CD8-positive, alpha-beta memory T cell (primary cell): ENCODE measurements around the gene AJAP1. TPM values are rescaled to one million over a fixed set of nuclear protein-coding genes. Genes with fewer than 3 reads are reported as not detected.

Experiments
- CTCF ChIA-PET: fragments of 350-600 bp; sonication (Branson Sonifier 250); formaldehyde crosslinking; loops from one replicate; lab custom pipeline; 2021; ENCODE audit warnings: antibody characterized with exemption; lab: Charles Lee
- POLR2A ChIA-PET: fragments of 350-600 bp; sonication (Branson Sonifier 250); formaldehyde crosslinking; loops from one replicate; lab custom pipeline; 2021; ENCODE audit warnings: antibody characterized with exemption; lab: Charles Lee
- DNase-seq, 5 donors: peaks; one replicate each; pipeline versions ENCODE4 v3.0.0 to v3.0.0-alpha.2; 2020 to 2022; ENCODE audit warnings: mixed read lengths in 1 of 5
- H3K27ac ChIP-seq: one replicate; pipeline ENCODE4 v1.7.0; 2013; ENCODE audit warnings: low read depth, mild to moderate bottlenecking, low read length, moderate library complexity
- H3K27me3 ChIP-seq: 2 replicates; pipeline ENCODE4 v1.7.0; 2013; ENCODE audit warnings: low read length, mild to moderate bottlenecking; ENCODE audit not compliant: insufficient read depth, poor library complexity, severe bottlenecking
- H3K36me3 ChIP-seq: 2 replicates; pipeline ENCODE4 v1.7.0; 2013; ENCODE audit warnings: mild to moderate bottlenecking, low read length, moderate library complexity; ENCODE audit not compliant: insufficient read depth
- H3K4me1 ChIP-seq: 2 replicates; pipeline ENCODE4 v1.7.0; 2013; ENCODE audit warnings: mild to moderate bottlenecking, low read length, moderate library complexity; ENCODE audit not compliant: insufficient read depth
- H3K4me3 ChIP-seq: 2 replicates; pipeline ENCODE4 v1.7.0; 2013; ENCODE audit warnings: mild to moderate bottlenecking, low read length
- H3K9me3 ChIP-seq: 2 replicates; pipeline ENCODE4 v1.7.0; 2013; ENCODE audit warnings: mild to moderate bottlenecking, low read length
- H3K27ac Mint-ChIP-seq, 8 donors: one replicate each; pipeline ENCODE4 v1.8.0; 2020 to 2021; ENCODE audit warnings: mixed read lengths in 8 of 8, mild to moderate bottlenecking in 6 of 8, inconsistent platforms in 3 of 8, moderate library complexity in 3 of 8
- H3K27me3 Mint-ChIP-seq, 2 donors: one replicate each; pipeline ENCODE4 v1.8.0; 2020 to 2021; ENCODE audit warnings: mixed read lengths in 2 of 2, mild to moderate bottlenecking in 1 of 2, moderate library complexity in 1 of 2
- H3K36me3 Mint-ChIP-seq, 3 donors: one replicate each; pipeline ENCODE4 v1.8.0; 2020 to 2021; ENCODE audit warnings: mixed read lengths in 3 of 3, inconsistent platforms in 1 of 3, mild to moderate bottlenecking in 1 of 3
- H3K4me1 Mint-ChIP-seq, 3 donors: one replicate each; pipeline ENCODE4 v1.8.0; 2020 to 2021; ENCODE audit warnings: mixed read lengths in 3 of 3, inconsistent platforms in 1 of 3, mild to moderate bottlenecking in 1 of 3
- H3K4me3 Mint-ChIP-seq, 7 donors: one replicate each; pipeline ENCODE4 v1.8.0; 2020 to 2021; ENCODE audit warnings: mixed read lengths in 7 of 7, mild to moderate bottlenecking in 6 of 7, moderate library complexity in 4 of 7, inconsistent platforms in 2 of 7
- H3K9me3 Mint-ChIP-seq, 5 donors: one replicate each; pipeline ENCODE4 v1.8.0; 2020 to 2022; ENCODE audit warnings: mixed read lengths in 5 of 5, mild to moderate bottlenecking in 3 of 5, moderate library complexity in 2 of 5, inconsistent platforms in 1 of 5
- polyA plus RNA-seq: library from polyadenylated mRNA; unstranded; fragments of 300-500 nt; fragmentation: Illumina TruSeq; gene quantifications from one replicate; pipeline ENCODE4 v1.2.3, GENCODE V29; 2021
- total RNA-seq, 2 experiments: library from RNA; stranded (reverse); gene quantifications; one replicate each; pipeline ENCODE4 v1.2.3, GENCODE V29; 2021

The AJAP1 gene
- total and polyA plus RNA-seq, 3 experiments from 2014 or later: not detected

DNA sequence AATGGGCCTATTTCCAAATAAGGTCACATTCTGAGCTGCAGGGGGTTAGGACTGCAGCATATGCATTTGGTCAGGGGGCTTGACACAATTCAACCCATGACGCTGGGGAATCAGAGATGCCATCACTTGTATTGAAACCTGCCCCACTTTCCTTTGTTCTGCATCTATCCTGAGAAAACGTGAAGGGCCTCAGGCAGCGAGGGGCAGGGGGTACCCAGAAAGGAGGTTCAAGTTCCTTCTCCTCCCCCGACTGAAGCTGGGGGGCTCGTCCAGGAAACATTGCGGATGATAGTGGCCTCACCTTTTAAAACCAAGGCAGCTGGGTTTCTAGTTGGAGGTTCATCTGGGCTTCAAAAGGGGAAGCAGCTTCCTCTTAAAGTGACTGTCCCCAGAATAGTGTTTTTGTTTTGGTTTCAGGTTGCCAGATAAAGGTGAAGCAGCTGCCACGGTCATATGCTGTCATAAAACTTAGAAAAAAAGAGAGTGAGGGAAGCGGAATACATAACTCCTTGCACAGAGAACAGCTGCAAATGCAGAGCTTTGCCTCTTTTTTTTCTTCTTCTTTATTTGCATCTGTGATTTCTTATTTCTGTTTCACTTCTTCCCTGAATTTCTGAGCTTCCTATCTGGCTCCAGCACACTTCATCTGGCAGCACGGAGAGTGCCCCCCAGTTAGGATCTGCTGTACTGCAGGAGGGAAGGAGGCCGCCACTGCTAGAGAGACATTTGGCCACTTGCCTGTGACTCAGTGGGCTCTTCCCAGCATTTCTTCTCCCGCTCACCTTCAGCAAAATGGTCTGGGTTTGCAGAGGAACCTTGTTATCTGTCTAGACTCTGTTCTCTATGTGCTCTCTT, 142.0 kb downstream of the AJAP1 start:
- no peaks in the 10 kb centered on the region for H3K4me1 Mint-ChIP-seq
- no peak overlapping the region for H3K4me3 ChIP-seq
- H3K36me3 Mint-ChIP-seq: no peaks in the 10 kb centered on the region
- ChIA-PET CTCF (no interaction called here), POLR2A (no interaction called here)
- H3K36me3 ChIP-seq: no peaks in the 10 kb centered on the region
- no peak overlapping the region for H3K27ac Mint-ChIP-seq
- H3K9me3 ChIP-seq: no peaks in the 10 kb centered on the region
- no peaks in the 10 kb centered on the region for H3K27me3 ChIP-seq
- H3K4me3 Mint-ChIP-seq: no peak overlapping the region
- no peaks in the 10 kb centered on the region for H3K4me1 ChIP-seq
- H3K27ac ChIP-seq: no peak overlapping the region
- DNase-seq: no peak
- peaks cover 0 to 2% (median 0%) of the 10 kb centered on the region in 5 donors for H3K9me3 Mint-ChIP-seq
- peaks cover 7 to 10% of the 10 kb centered on the region in 2 donors for H3K27me3 Mint-ChIP-seq

DNA sequence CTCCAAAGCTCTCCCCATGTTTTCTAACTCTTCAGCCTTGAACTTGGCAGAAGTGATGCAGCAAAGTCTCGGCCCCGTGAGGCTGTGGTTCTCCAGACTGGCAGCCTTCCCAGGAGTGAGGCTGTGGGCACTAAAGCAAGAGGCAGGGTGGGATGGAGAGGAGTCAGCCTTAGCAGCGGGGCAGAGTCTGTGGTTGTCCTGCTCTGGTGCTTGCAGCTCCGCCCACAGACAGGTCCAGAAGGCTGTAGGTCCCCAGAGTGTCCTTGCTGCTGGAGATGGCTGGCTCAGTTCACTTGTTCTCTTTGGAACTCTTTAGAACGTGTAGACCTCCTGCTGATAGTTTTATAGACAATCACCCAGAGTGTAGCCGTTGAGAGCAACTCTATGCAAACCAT, 142.6 kb downstream of the AJAP1 start:
- H3K4me3 Mint-ChIP-seq: no peak overlapping the region
- peaks cover 7 to 10% of the 10 kb centered on the region in 2 donors for H3K27me3 Mint-ChIP-seq
- peaks cover 0 to 2% (median 0%) of the 10 kb centered on the region in 5 donors for H3K9me3 Mint-ChIP-seq
- DNase-seq: no peak
- CTCF ChIA-PET: no interaction called here
- no peaks in the 10 kb centered on the region for H3K4me1 Mint-ChIP-seq
- no peaks in the 10 kb centered on the region for H3K27me3 ChIP-seq
- no peaks in the 10 kb centered on the region for H3K36me3 ChIP-seq
- H3K4me1 ChIP-seq: no peaks in the 10 kb centered on the region
- H3K27ac ChIP-seq: no peak overlapping the region
- H3K27ac Mint-ChIP-seq: peak overlapping the region in 1 of 8 donors; percentile 32
- no peaks in the 10 kb centered on the region for H3K9me3 ChIP-seq
- H3K4me3 ChIP-seq: no peak overlapping the region
- no peaks in the 10 kb centered on the region for H3K36me3 Mint-ChIP-seq
- POLR2A ChIA-PET: no interaction called here

DNA sequence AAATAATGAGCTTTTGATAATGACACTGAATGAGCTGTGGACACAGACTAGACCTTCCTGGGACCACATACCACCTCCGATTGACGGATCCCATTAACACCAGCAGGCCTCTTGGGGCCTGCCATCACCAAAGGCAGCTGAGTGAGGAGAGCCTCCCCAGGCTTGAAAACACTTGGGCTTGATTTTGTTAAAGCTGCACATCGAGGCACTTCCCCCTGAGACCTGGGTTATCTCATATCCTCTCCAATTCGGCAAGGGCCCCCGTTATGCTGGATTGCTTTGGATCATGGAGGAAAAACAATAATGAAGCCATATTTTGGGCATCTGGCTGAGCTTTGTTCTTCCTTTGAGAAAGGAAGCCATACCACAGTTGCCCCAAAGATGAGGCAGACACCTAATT, 143.0 kb downstream of the AJAP1 start:
- no peaks in the 10 kb centered on the region for H3K36me3 Mint-ChIP-seq
- ChIA-PET CTCF (no interaction called here), POLR2A (no interaction called here)
- Histone ChIP-seq H3K36me3 (no peaks in the 10 kb centered on the region), H3K27me3 (no peaks in the 10 kb centered on the region), H3K4me3 (no peak overlapping the region), H3K4me1 (no peaks in the 10 kb centered on the region), H3K27ac (no peak overlapping the region), H3K9me3 (no peaks in the 10 kb centered on the region)
- H3K27me3 Mint-ChIP-seq: peaks cover 7 to 10% of the 10 kb centered on the region in 2 donors
- H3K4me1 Mint-ChIP-seq: no peaks in the 10 kb centered on the region
- no peak overlapping the region for H3K4me3 Mint-ChIP-seq
- H3K27ac Mint-ChIP-seq: peak overlapping the region in 1 of 8 donors; percentile 32
- H3K9me3 Mint-ChIP-seq: peaks cover 0 to 2% (median 0%) of the 10 kb centered on the region in 5 donors
- DNase-seq: no peak

DNA sequence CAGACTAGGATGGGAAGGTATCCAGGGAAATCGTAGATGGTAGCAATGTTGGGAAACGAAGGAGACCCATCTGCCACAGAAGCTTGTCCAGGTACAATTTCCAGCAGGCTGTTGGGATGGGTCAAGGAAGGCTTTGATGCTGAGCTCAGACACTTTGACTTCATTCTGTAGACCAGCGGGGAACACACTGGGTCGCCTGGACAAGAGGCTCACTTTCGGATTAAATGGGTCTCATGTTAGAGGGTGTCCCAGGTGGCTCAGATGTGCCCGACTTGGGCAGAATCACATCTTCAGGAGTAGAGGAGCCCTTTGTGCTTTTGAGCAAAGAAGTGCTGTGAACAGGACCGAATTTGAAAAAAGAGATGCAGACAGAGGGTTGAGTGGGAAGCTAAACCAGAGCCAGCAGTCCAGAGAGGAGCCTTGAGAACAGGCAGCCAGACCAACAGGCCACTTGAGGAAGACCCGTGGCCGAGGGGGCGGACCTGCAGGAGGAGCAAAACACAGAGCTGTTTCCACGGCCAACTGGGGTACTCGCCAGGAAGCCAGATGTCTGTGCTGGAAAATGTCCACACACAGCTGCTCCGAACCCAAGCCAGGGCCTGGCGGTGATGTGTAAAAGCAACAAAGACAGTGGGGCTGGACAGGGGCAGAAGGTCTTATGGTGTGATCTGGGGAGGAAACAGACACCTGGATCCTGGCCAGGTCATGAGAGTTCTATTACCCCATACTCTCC, 146.9 kb downstream of the AJAP1 start:
- Histone ChIP-seq H3K9me3 (no peaks in the 10 kb centered on the region), H3K27me3 (no peaks in the 10 kb centered on the region), H3K4me3 (no peak overlapping the region), H3K27ac (no peak overlapping the region), H3K4me1 (no peaks in the 10 kb centered on the region), H3K36me3 (no peaks in the 10 kb centered on the region)
- ChIA-PET POLR2A (no interaction called here), CTCF (no interaction called here)
- Mint-ChIP-seq H3K27ac (peak overlapping the region in 1 of 8 donors; percentile 37), H3K4me3 (no peak overlapping the region), H3K27me3 (peaks cover 5 to 35% of the 10 kb centered on the region in 2 donors), H3K9me3 (peaks cover 0 to 8% (median 6%) of the 10 kb centered on the region in 5 donors), H3K36me3 (no peaks in the 10 kb centered on the region), H3K4me1 (no peaks in the 10 kb centered on the region)
- DNase-seq: no peak

DNA sequence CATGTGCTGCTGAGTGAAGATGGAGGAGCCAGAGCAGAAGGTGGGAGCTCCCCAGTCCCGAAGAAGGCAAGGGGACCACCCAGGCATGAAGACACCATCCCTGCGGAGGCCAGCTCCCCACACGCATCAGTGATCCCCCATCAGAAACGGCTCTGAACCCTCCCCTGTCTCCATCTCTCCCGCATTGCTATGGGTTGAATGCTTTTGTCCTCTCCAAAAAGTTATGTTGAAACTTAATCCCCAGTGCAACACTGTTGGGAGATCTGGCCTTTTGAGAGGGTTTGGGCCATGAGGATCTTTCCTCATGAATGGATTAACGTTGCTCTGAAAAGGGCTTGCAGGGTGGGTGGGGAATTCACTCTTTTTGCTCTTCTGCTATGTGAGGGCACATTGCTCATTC, 147.6 kb downstream of the AJAP1 start:
- no peaks in the 10 kb centered on the region for H3K36me3 Mint-ChIP-seq
- Histone ChIP-seq H3K27me3 (no peaks in the 10 kb centered on the region), H3K9me3 (no peaks in the 10 kb centered on the region), H3K36me3 (no peaks in the 10 kb centered on the region), H3K4me1 (no peaks in the 10 kb centered on the region), H3K4me3 (no peak overlapping the region), H3K27ac (no peak overlapping the region)
- peaks cover 0 to 9% (median 7%) of the 10 kb centered on the region in 5 donors for H3K9me3 Mint-ChIP-seq
- DNase-seq: no peak
- POLR2A ChIA-PET: no interaction called here
- CTCF ChIA-PET: no interaction called here
- H3K27me3 Mint-ChIP-seq: peaks cover 3 to 37% of the 10 kb centered on the region in 2 donors
- no peak overlapping the region for H3K4me3 Mint-ChIP-seq
- H3K27ac Mint-ChIP-seq: no peak overlapping the region
- H3K4me1 Mint-ChIP-seq: no peaks in the 10 kb centered on the region

DNA sequence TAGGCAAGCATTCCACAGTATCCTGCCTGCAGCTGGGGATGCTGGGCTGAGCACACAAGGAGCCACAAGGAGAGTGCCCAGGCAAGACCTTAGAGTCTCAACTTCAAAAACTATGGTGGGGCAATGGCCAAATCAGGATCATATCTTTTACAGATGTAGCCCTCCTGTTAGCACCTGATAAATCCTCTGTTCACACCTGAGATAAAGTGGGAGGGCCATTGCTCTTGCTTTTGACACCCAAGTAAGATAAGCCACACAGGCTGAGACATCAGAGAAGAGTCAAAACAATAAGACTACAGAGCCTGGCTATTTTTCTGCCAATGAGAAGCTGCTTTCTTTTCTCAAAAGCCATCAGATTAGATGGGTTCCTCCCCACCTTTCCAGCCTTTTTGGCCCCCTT, 148.9 kb downstream of the AJAP1 start:
- no peaks in the 10 kb centered on the region for H3K36me3 ChIP-seq
- no peak for DNase-seq
- H3K4me1 ChIP-seq: no peaks in the 10 kb centered on the region
- H3K36me3 Mint-ChIP-seq: no peaks in the 10 kb centered on the region
- POLR2A ChIA-PET: no interaction called here
- H3K27ac Mint-ChIP-seq: no peak overlapping the region
- no peaks in the 10 kb centered on the region for H3K4me1 Mint-ChIP-seq
- peaks cover 3 to 44% of the 10 kb centered on the region in 2 donors for H3K27me3 Mint-ChIP-seq
- H3K9me3 Mint-ChIP-seq: peaks cover 0 to 10% (median 7%) of the 10 kb centered on the region in 5 donors
- no peak overlapping the region for H3K27ac ChIP-seq
- CTCF ChIA-PET: no interaction called here
- H3K27me3 ChIP-seq: no peaks in the 10 kb centered on the region
- H3K4me3 Mint-ChIP-seq: no peak overlapping the region
- no peak overlapping the region for H3K4me3 ChIP-seq
- no peaks in the 10 kb centered on the region for H3K9me3 ChIP-seq

DNA sequence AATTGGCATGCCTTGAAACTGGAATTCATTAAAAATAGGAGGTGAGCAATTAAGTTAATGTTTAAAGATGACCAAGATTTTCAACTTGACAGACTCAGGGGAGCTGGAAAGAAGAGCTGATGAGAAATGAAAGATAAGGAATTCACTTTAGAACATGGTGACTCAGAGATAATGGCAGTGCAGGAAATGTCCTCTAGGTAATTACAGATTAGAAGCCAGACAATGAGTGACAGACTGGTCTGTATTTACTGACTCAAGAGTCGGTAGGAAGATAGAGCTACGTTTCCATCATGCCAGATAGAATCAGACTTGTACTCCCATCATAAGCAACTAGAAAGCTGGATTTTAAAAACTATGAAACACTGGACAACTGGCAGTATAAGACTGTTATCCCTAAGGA, 151.6 kb downstream of the AJAP1 start:
- no peaks in the 10 kb centered on the region for H3K4me1 Mint-ChIP-seq
- no peaks in the 10 kb centered on the region for H3K36me3 Mint-ChIP-seq
- H3K27me3 Mint-ChIP-seq: peaks cover 4 to 52% of the 10 kb centered on the region in 2 donors
- Histone ChIP-seq H3K27me3 (no peaks in the 10 kb centered on the region), H3K27ac (no peak overlapping the region), H3K4me1 (no peaks in the 10 kb centered on the region), H3K36me3 (no peaks in the 10 kb centered on the region), H3K9me3 (no peaks in the 10 kb centered on the region), H3K4me3 (no peak overlapping the region)
- H3K9me3 Mint-ChIP-seq: peaks cover 0 to 10% (median 6%) of the 10 kb centered on the region in 5 donors
- no peak overlapping the region for H3K4me3 Mint-ChIP-seq
- no peak overlapping the region for H3K27ac Mint-ChIP-seq
- ChIA-PET CTCF (no interaction called here), POLR2A (no interaction called here)
- DNase-seq: no peak

DNA sequence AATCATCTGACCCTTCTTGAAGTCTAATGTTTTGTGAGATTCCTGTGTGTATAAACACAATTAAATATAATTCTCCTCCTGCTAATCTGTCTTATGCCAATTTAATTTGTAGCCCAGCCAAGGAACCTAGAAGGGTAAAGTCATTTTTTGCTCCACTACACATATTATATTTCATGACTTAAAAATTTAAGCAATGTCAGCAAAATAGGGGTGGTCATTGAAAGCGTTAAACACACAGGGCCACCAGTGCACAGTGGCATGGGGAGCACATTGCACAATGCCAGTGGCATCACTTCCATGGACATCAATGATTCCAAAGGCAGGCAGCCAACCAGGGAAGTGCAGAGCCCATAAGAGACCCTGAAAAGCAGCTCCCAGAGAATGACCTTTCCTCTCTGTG, 166.1 kb downstream of the AJAP1 start:
- CTCF ChIA-PET: no interaction called here
- Mint-ChIP-seq H3K9me3 (peaks cover 0 to 16% (median 0%) of the 10 kb centered on the region in 5 donors), H3K4me3 (no peak overlapping the region), H3K27me3 (peaks cover 0 to 1% of the 10 kb centered on the region in 2 donors), H3K4me1 (no peaks in the 10 kb centered on the region), H3K36me3 (no peaks in the 10 kb centered on the region), H3K27ac (no peak overlapping the region)
- no peak for DNase-seq
- no peak overlapping the region for H3K27ac ChIP-seq
- no peaks in the 10 kb centered on the region for H3K36me3 ChIP-seq
- no peaks in the 10 kb centered on the region for H3K9me3 ChIP-seq
- POLR2A ChIA-PET: no interaction called here
- H3K4me3 ChIP-seq: no peak overlapping the region
- no peaks in the 10 kb centered on the region for H3K27me3 ChIP-seq
- H3K4me1 ChIP-seq: no peaks in the 10 kb centered on the region
